Stimulated activated CD4-positive, alpha-beta T cell treated with anti-CD3 and anti-CD28 coated beads, Interleukin-12 subunit alpha, Interleukin-12 subunit beta, amount 100 ng/mL, for 4 hours (primary cell): ENCODE data around the gene ENOX1.

Experiments used
- DNase-seq: peaks from one replicate; pipeline ENCODE4 v3.0.0-alpha.2; 2020

Gene ENOX1

GRCh38 chr13:43737392-43737923 is 49.3 kb downstream of the ENOX1 start:
- no peak for DNase-seq

- no peak for DNase-seq
These were observed 54.0 kb downstream of the ENOX1 start for GRCh38 chr13:43732726-43733125.

- DNase-seq, result no peak
These were observed 55.5 kb downstream of the ENOX1 start for GRCh38 chr13:43731296-43731695.

GRCh38 chr13:43730642-43731041 is 56.1 kb downstream of the ENOX1 start:
- DNase-seq, result no peak

- no peak for DNase-seq
These were observed 58.4 kb downstream of the ENOX1 start for GRCh38 chr13:43728421-43728820.

- no peak for DNase-seq
These were observed 58.9 kb downstream of the ENOX1 start for GRCh38 chr13:43727856-43728255.

- DNase-seq, result no peak
These were observed 61.3 kb downstream of the ENOX1 start for GRCh38 chr13:43725460-43725859.

GRCh38 chr13:43720780-43721397 is 65.9 kb downstream of the ENOX1 start:
- no peak for DNase-seq

GRCh38 chr13:43698758-43699157 is 88.0 kb downstream of the ENOX1 start:
- no peak for DNase-seq

- no peak for DNase-seq
These were observed 88.8 kb downstream of the ENOX1 start for GRCh38 chr13:43698009-43698408.

GRCh38 chr13:43697323-43697722 is 89.4 kb downstream of the ENOX1 start:
- DNase-seq, result no peak

GRCh38 chr13:43694146-43694664 is 92.6 kb downstream of the ENOX1 start:
- no peak for DNase-seq

- DNase-seq, result no peak
These were observed 93.1 kb downstream of the ENOX1 start for GRCh38 chr13:43693639-43694038.

- no peak for DNase-seq
These were observed 98.4 kb downstream of the ENOX1 start for GRCh38 chr13:43688227-43688907.

GRCh38 chr13:43687038-43687437 is 99.7 kb downstream of the ENOX1 start:
- DNase-seq, result no peak

- DNase-seq, result no peak
These were observed 100.2 kb downstream of the ENOX1 start for GRCh38 chr13:43686557-43686956.

- no peak for DNase-seq
These were observed 101.6 kb downstream of the ENOX1 start for GRCh38 chr13:43684963-43685725.

GRCh38 chr13:43682701-43683100 is 104.1 kb downstream of the ENOX1 start:
- no peak for DNase-seq

GRCh38 chr13:43676320-43676719 is 110.5 kb downstream of the ENOX1 start:
- DNase-seq, result no peak

GRCh38 chr13:43675577-43675976 is 111.2 kb downstream of the ENOX1 start:
- no peak for DNase-seq

- DNase-seq, result no peak
These were observed 116.8 kb downstream of the ENOX1 start for GRCh38 chr13:43669964-43670363.

GRCh38 chr13:43669101-43669500 is 117.7 kb downstream of the ENOX1 start:
- DNase-seq, result no peak

- DNase-seq, result no peak
These were observed 120.4 kb downstream of the ENOX1 start for GRCh38 chr13:43666403-43666802.

- DNase-seq, result no peak
These were observed 121.4 kb downstream of the ENOX1 start for GRCh38 chr13:43665388-43665787.
